AML-193 (cell line): ENCODE measurements around the gene MTO1.
"Not testable (repeated sequence)": the region's sequence is repeated elsewhere in the genome, so short reads cannot be mapped to it uniquely, and the experiment has no call there.

Experiments used
- DNase-seq, 2 experiments: peaks; one replicate each; lab custom pipeline; 2025; lab: John Stamatoyannopoulos, UW

The MTO1 gene, protein sequence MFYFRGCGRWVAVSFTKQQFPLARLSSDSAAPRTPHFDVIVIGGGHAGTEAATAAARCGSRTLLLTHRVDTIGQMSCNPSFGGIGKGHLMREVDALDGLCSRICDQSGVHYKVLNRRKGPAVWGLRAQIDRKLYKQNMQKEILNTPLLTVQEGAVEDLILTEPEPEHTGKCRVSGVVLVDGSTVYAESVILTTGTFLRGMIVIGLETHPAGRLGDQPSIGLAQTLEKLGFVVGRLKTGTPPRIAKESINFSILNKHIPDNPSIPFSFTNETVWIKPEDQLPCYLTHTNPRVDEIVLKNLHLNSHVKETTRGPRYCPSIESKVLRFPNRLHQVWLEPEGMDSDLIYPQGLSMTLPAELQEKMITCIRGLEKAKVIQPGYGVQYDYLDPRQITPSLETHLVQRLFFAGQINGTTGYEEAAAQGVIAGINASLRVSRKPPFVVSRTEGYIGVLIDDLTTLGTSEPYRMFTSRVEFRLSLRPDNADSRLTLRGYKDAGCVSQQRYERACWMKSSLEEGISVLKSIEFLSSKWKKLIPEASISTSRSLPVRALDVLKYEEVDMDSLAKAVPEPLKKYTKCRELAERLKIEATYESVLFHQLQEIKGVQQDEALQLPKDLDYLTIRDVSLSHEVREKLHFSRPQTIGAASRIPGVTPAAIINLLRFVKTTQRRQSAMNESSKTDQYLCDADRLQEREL

DNA sequence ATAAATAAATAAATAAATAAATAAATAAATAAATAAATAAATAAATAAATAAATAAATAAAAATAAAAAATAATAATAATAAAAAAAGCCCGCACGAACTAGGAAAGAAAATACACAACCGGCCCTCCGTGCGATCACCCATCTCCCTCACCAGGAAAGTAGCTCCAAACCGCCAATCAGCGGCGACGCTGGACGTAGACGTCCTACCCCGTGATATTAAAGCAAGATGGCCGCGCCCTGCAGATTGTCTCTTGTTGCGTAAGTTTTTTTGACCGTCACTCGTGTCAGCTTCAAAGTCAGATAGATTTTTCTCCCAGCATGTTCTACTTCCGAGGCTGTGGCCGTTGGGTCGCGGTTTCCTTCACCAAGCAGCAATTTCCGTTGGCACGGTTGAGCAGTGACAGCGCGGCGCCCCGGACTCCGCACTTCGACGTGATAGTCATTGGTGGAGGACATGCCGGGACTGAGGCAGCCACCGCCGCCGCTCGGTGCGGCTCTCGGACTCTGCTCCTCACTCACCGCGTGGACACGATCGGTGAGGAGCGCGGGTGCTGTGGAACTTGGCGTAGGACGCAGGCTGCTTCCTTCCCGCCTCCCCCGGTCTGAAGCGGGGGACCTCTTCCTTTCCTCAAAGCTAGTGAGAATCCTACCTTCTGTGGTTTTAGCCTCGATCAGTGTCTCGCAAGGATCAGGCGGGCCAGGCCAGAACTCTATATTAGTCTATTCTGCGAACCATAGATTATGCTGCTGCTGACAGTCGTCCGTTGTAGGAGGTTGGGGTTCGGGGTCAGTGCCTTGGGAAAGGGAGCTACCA is at the start of gene MTO1:
MTO1 (plus strand) TSS at position 201 of the 814 bp plus-strand sequence; CDS start at position 319, 118 bp downstream.
- DNase-seq = peak; percentile 98 to 99

GRCh38 chr6:73413102-73413501 is 48.4 kb upstream of the MTO1 start:
- DNase-seq = no peak

- DNase-seq = no peak
Measured at GRCh38 chr6:73418081-73418741, 43.3 kb upstream of the MTO1 start.

DNA sequence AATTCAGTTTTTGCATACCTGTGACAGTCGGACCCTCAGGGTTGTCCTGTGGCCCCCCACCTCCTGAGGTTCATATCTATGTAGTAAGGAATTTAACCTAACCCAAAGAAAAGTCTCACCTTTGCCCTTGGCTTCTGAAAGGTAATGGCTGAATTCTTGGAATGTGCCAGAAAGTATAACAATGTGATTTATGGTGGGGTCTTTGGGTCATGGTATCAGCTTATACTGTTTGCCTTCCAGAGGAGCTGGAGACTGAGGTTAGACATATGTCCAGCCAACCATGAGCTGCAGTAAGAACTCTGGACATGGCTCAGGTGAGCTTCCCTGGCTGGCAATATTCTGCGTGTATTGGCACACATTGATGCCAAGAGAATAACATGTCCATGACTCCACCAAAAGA is 40.0 kb upstream of the MTO1 start:
- DNase-seq = no peak

DNA sequence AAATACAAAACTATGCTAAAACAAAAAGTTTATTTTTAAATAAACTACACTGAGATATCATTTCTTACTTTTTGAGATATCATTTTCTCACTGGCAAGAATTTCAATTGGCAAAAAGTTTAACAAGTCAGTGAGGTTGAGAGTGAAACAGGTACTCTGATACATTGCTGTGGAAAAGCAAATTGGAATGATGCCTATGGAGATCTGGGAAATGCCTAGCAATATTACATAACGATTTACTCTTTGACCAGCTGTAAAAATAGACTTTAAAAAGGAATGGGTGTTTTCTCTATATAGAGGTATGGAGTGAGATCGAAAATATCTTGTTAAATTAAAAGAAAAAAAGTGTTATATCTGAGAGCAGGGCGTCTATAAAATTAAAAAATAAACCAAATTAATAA is 26.3 kb upstream of the MTO1 start:
- no peak for DNase-seq

GRCh38 chr6:73443555-73443954 is 18.0 kb upstream of the MTO1 start:
- no peak for DNase-seq

DNA sequence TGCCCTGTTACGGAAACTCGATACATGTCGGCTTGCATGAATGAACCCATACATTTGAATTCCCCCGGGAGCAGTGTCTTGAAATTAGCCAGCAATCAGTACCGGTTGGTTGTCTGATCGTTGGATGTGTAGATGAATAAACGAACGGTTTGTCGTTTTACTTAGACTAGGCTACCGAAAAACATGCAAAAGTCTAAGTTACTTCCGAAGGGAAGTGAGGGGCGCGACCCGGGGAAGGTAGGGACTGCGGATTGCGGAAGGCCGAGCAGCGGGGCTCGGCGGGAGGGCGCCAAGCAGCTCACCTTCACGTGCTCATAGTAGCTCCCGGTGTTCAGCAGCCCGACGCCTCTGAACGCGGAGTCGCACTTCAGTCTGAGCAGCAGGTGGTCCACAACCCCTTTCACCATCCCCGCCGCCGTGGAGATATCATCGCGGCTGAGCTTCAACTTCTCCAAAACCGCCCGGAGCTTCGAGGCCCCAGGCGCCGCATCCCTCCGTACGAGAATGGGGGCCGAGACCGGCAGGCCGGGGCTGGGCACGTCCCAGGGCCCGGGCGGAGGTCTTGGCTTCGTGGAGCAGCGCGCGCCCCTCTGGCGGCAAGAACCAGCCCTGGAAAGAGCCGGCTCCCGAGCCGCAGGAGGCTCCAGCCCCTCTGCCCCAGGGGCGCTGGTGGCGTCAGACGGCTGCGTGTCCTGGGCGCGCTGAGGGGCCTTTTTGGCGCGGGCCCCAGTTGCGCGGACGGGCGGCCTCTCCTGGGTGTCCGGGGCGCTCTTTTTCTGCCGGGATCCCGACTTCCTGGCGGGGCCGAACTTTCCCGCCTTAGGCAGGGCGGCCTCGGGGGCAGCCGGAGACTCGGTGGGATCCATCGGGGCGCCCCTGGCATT is 10.1 kb upstream of the MTO1 start:
- DNase-seq = peak; percentile 31 to 51

GRCh38 chr6:73452107-73452461 is 9.5 kb upstream of the MTO1 start, which contains the start of gene CGAS:
Gene CGAS, minus strand, starts transcription at chr6:73452297. Its CDS starts 116 bp downstream, at chr6:73452181.
- peak; percentile 87 to 91 for DNase-seq

- DNase-seq = peak; percentile 97 to 98
Measured at GRCh38 chr6:73455865-73456629, 5.5 kb upstream of the MTO1 start.

DNA sequence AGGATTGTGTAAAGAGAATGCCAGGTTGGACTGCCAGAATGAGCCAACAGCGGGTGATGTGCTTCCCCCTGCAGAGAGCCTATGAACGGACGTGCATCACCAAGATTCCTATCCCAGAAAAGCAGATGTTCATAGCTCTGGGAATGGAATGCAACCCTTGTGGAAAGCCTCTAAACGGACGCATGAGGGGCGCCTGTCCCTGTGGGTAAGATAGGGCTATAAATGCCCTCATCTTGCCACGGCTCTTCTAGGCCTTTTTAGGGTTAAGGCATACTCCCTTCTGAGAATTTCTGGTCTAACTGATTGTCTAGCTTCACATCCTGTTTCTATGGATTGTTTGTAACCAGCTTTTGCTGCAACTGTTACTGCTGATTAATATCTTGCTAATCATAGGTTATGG is 2.1 kb upstream of the MTO1 start:
- not testable (repeated sequence) for DNase-seq

DNA sequence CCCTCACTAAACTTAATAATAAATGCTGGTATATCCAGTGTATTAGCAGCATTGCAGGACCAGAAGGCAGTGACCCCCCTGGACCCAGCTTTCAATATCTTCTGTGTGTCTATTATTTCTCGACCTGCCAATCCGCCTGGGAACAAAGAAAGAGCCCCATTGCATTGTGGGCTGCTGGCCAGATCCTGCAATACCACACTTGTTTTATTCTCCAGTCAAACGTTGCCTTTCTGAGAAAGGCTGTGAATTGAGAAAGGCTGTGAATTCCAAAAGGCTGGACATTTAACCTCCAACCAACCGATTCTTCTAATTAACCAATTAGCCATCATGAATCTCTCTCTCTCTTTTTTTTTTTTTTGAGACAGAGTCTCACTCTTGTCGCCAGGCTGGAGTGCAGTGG is 1.5 kb upstream of the MTO1 start:
- DNase-seq = peak; percentile 38 to 51

DNA sequence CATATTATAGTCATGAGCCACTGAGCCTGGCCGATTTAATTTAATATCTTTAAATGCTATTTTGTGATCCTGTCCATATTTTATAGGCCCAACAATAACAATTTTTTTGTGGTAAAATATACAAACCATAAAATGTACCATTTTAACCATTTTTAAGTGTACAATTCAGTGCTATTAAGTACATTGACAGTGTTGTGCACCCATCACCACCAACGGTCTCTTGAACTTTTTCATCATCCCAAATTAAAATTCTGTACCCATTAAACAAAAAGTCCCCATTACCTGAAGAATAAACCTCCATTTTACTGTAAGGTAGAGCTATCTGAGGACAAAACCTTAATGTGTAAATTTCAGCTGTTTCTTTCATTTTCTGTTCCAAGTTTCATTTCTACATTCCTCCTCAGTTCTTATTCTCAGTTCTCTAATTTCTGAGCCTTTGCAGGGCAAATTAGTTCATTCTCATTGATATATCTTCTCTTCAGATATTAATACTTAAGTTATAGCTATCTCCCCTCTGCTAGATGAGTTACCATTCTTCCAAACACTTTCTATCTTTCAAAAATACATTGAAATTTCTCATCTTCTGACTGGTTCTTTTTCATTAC is 10.3 kb downstream of the MTO1 start:
- DNase-seq = no peak

GRCh38 chr6:73476723-73477122 is 15.2 kb downstream of the MTO1 start:
- DNase-seq = no peak

DNA sequence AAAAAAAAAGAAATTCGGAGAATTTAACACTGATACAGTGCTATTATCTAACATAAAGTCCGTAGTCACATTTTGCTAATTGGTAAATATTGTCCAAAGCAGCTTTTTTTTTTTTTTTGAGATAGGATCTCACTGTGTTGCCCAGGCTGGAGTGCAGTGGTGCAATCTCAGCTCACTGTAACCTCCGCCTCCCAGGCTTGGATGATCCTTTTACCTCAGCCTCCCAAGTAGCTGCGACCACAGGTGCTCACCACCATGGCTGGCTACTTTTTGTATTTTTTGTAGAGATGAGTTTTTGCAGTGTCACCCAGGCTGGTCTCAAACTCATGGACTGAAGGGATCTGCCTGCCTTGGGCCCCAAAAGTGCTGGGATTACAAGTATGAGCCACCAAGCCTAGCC is 15.9 kb downstream of the MTO1 start:
- DNase-seq = no peak

DNA sequence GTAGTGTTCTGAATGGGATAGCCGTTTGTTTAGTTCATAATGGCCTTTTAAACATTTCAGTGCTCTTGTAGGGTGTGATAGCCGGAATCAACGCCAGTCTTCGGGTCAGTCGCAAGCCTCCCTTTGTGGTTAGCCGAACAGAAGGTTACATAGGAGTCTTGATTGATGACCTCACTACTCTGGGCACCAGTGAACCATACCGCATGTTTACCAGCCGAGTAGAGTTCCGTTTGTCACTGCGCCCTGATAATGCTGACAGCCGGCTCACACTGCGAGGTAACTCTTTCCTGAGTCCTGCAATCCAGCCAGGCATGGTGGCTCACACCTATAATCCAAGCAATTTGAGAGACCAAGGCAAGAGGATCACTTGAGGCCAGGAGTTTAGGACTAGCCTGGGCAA is 20.4 kb downstream of the MTO1 start:
- no peak for DNase-seq

DNA sequence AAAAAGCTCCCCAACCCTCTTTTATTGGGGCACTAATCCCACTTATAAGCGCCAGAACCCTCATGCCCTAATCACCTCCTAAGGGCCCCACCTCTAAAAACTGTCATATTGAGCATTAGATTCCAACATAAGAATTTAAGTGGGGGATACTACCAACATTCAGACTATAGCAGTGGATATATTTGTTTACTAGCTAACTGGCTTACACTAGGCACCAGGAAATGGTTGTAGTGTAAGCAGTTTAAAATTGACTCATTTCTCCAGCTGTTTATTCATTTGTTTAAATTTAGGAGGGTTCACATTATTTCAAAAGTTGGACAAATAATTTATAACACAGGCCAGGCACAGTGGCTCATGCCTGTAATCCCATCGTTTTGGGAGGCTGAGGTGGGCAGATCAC is 22.9 kb downstream of the MTO1 start:
- DNase-seq = no peak

GRCh38 chr6:73487473-73487872 is 25.9 kb downstream of the MTO1 start:
- DNase-seq = no peak

DNA sequence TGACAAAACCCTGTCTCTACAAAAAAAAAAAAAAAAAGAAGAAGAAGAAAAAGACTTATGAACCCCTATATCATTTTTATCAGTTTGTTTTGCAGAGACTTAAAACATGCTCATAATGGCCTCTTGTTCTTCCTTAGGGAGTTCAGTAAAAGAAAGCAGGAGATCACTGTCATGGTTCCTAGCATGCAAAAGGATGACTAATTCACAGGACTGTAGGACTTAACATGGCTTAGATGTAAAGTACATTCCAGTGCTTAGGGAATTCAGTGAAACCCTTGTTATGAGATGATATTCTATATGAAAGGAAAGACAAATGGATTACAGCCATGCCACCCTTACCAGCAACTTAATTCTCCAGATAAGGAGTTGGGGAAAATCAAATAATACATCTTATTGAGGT is 29.8 kb downstream of the MTO1 start:
- no peak for DNase-seq

DNA sequence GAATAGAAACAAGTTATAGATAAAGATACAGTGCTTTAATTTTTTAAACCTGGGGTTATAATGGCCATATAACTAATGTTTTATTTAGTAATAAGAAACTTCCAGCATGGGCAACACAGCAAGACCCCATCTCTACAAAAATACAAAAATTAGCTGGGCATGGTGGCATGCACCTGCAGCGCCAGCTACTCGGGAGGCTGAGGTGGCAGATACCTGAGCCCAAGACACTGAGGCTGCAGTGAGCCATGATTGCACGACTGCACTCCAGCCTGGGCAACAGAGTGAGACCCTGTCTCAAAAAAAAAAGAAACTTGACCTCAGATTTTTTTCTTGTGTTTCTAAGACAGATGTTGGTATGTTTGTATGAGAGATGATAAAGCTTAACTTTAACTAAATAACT is 36.4 kb downstream of the MTO1 start:
- no peak for DNase-seq
